Body of pancreas (tissue), 4 donors: Measurements from ENCODE around the gene KLC4. TPM values are rescaled to one million over a fixed set of nuclear protein-coding genes. Genes with fewer than 3 reads are reported as not detected.
"Not testable (repeated sequence)": the region's sequence is repeated elsewhere in the genome, so short reads cannot be mapped to it uniquely, and the experiment has no call there.

Experiments used
- ATAC-seq: fragments of 150-250 bp; one replicate; pipeline ENCODE4 v1.9.1; 2016
- DNase-seq, 4 donors: peaks; one replicate each; pipeline ENCODE4 v3.0.0-alpha.2; 2019
- H3K27ac ChIP-seq, 4 donors: fragments of 200-600 bp; sonication (generic); 1 replicate in 3 of 4; 2 replicates in 1 of 4; pipeline versions ENCODE4 v1.5.1 to v1.6.1; 2016 to 2019; ENCODE audit warnings: mild to moderate bottlenecking in 1 of 4, mixed read lengths in 1 of 4, moderate library complexity in 1 of 4
- H3K27me3 ChIP-seq, 2 donors: fragments of 200-600 bp; sonication (generic); one replicate each; pipeline ENCODE4 v1.6.0; 2016; ENCODE audit warnings: mild to moderate bottlenecking in 1 of 2
- H3K36me3 ChIP-seq, 2 donors: fragments of 200-600 bp; sonication (generic); replicated peaks in 1 of 2; 2 replicates each; pipeline ENCODE4 v1.5.1; 2016; ENCODE audit warnings: low read depth in 2 of 2; ENCODE audit not compliant: insufficient read depth in 1 of 2
- H3K4me1 ChIP-seq: fragments of 200-600 bp; sonication (generic); one replicate; pipeline ENCODE4 v1.6.0; 2016
- H3K4me3 ChIP-seq, 2 donors: fragments of 200-600 bp; sonication (generic); 1 replicate in 1 of 2; 2 replicates in 1 of 2; pipeline ENCODE4 v1.5.1; 2016 to 2019
- H3K9me3 ChIP-seq, 3 donors: fragments of 200-600 bp; sonication (generic); 1 replicate in 2 of 3; 2 replicates in 1 of 3; pipeline ENCODE4 v1.5.1; 2016
- POLR2A ChIP-seq, 3 donors: fragments of 450-650 bp; IDR thresholded peaks; one replicate each; pipeline ENCODE4 v1.6.1; 2016; ENCODE audit warnings: antibody characterized with exemption in 3 of 3, mild to moderate bottlenecking in 2 of 3
- WGBS, 2 donors: methylation state at CpG; one replicate each; pipeline ENCODE4 v1.1.5; 2017; 5-methylcytosine and 5-hydroxymethylcytosine counted together
- intact Hi-C: fragments of 100-400 bp; cut with DNase I; formaldehyde crosslinking; loops from one replicate; pipeline ENCODE4 v1.15.1; 2023
- total RNA-seq, 2 donors: library from RNA; depleted of rRNA; stranded (reverse); fragments of >200 nt; gene quantifications; one replicate each; pipeline ENCODE4 v1.1.0, GENCODE V29; 2016
- TF ChIP-seq, protein P1 (sequence below), 7 experiments: fragments of 450-650 bp in 4 of 7; fragments of 200-600 bp in 3 of 7; sonication (generic) in 3 of 7; IDR thresholded peaks; one replicate each; pipeline ENCODE4 v1.5.1; 2016 to 2019; ENCODE audit warnings: antibody characterized with exemption in 7 of 7

Gene KLC4
- total RNA-seq, 2 donors from 2014 or later = 19.8 to 33.5 TPM

GRCh38 chr6:43038727-43039126 lies 20.7 kb upstream of the KLC4 start:
- Histone ChIP-seq H3K4me3 (no peak overlapping the region), H3K9me3 (no peaks in the 10 kb centered on the region), H3K36me3 (peaks cover 0 to 44% of the 10 kb centered on the region in 2 donors), H3K27me3 (no peaks in the 10 kb centered on the region), H3K27ac (no peak overlapping the region), H3K4me1 (no peaks in the 10 kb centered on the region)
- intact Hi-C loops = no loop called here
- TF ChIP-seq POLR2A (IDR thresholded peaks at IDR 0.05) = no peak
- TF ChIP-seq, protein P1, sequence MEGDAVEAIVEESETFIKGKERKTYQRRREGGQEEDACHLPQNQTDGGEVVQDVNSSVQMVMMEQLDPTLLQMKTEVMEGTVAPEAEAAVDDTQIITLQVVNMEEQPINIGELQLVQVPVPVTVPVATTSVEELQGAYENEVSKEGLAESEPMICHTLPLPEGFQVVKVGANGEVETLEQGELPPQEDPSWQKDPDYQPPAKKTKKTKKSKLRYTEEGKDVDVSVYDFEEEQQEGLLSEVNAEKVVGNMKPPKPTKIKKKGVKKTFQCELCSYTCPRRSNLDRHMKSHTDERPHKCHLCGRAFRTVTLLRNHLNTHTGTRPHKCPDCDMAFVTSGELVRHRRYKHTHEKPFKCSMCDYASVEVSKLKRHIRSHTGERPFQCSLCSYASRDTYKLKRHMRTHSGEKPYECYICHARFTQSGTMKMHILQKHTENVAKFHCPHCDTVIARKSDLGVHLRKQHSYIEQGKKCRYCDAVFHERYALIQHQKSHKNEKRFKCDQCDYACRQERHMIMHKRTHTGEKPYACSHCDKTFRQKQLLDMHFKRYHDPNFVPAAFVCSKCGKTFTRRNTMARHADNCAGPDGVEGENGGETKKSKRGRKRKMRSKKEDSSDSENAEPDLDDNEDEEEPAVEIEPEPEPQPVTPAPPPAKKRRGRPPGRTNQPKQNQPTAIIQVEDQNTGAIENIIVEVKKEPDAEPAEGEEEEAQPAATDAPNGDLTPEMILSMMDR (IDR thresholded peaks at IDR 0.05) = no peak
- WGBS, 2 donors = 76 to 79% methylated on average over 8 to 9 of the region's 9 CpGs
- ATAC-seq (no peak), DNase-seq (no peak)

GRCh38 chr6:43040542-43041257 lies 18.7 kb upstream of the KLC4 start:
- Histone ChIP-seq H3K9me3 (no peaks in the 10 kb centered on the region), H3K4me1 (no peaks in the 10 kb centered on the region), H3K27ac (no peak overlapping the region), H3K36me3 (peaks cover 0 to 55% of the 10 kb centered on the region in 2 donors), H3K27me3 (no peaks in the 10 kb centered on the region), H3K4me3 (no peak overlapping the region)
- ATAC-seq (no peak), DNase-seq (no peak)
- intact Hi-C loops = no loop called here
- TF ChIP-seq, protein P1 (IDR thresholded peaks at IDR 0.05) = no peak
- TF ChIP-seq POLR2A (IDR thresholded peaks at IDR 0.05) = no peak
- WGBS, 2 donors = 94 to 95% methylated on average over 10 to 18 of the region's 18 CpGs

- H3K36me3 ChIP-seq = peaks cover 0 to 57% of the 10 kb centered on the region in 2 donors
- H3K4me3 ChIP-seq, ATAC-seq, H3K27ac ChIP-seq, H3K9me3 ChIP-seq, DNase-seq, H3K4me1 ChIP-seq, H3K27me3 ChIP-seq, intact Hi-C loops: not testable (repeated sequence)
- WGBS, 2 donors = 92 to 94% methylated on average over 8 of the region's 8 CpGs
Observed at GRCh38 chr6:43041475-43041874, 18.0 kb upstream of the KLC4 start.

GRCh38 chr6:43043310-43043709 lies 16.1 kb upstream of the KLC4 start:
- H3K27me3 ChIP-seq = no peaks in the 10 kb centered on the region
- DNase-seq (no peak), ATAC-seq (no peak)
- peaks cover 10 to 43% of the 10 kb centered on the region in 2 donors for H3K36me3 ChIP-seq
- TF ChIP-seq POLR2A (IDR thresholded peaks at IDR 0.05) = no peak
- TF ChIP-seq, protein P1 (IDR thresholded peaks at IDR 0.05) = no peak
- no peak overlapping the region for H3K4me3 ChIP-seq
- H3K9me3 ChIP-seq = no peaks in the 10 kb centered on the region
- H3K4me1 ChIP-seq = no peaks in the 10 kb centered on the region
- WGBS, 2 donors = 83 to 100% methylated on average over 1 to 9 of the region's 9 CpGs
- H3K27ac ChIP-seq = no peak overlapping the region
- intact Hi-C loops = no loop called here

- Histone ChIP-seq H3K9me3 (no peaks in the 10 kb centered on the region), H3K27ac (no peak overlapping the region), H3K36me3 (peaks cover 16 to 42% of the 10 kb centered on the region in 2 donors), H3K4me1 (no peaks in the 10 kb centered on the region), H3K27me3 (no peaks in the 10 kb centered on the region), H3K4me3 (no peak overlapping the region)
- intact Hi-C loops = no loop called here
- DNase-seq (no peak), ATAC-seq (no peak)
- 80 to 92% methylated on average over 3 to 11 of the region's 11 CpGs for WGBS, 2 donors
- TF ChIP-seq, protein P1 (IDR thresholded peaks at IDR 0.05) = no peak
- no peak for TF ChIP-seq POLR2A (IDR thresholded peaks at IDR 0.05)
Observed at GRCh38 chr6:43045371-43045930, 14.0 kb upstream of the KLC4 start.
